BE2C (cell line): ENCODE results near the gene SYNPO.

Experiments used
- DNase-seq: peaks from one replicate; pipeline ENCODE4 v3.0.0-alpha.2; 2020
- H3K27me3 ChIP-seq: fragments of 250-450 bp; sonication (Bioruptor Pico); 2 replicates; pipeline ENCODE4 v1.5.1; 2020; ENCODE audit warnings: mild to moderate bottlenecking
- H3K36me3 ChIP-seq: fragments of 250-450 bp; sonication (Bioruptor Pico); 2 replicates; pipeline ENCODE4 v1.5.1; 2020; ENCODE audit warnings: mild to moderate bottlenecking
- H3K4me1 ChIP-seq: fragments of 250-450 bp; sonication (Bioruptor Pico); 2 replicates; pipeline ENCODE4 v1.5.1; 2020
- H3K4me3 ChIP-seq: 2 replicates; pipeline ENCODE4 v1.5.1; 2011; ENCODE audit warnings: low read depth, low read length
- H3K9me3 ChIP-seq: fragments of 250-450 bp; sonication (Bioruptor Pico); 2 replicates; pipeline ENCODE4 v1.5.1; 2020
- CTCF ChIP-seq: IDR thresholded peaks from 2 replicates; pipeline ENCODE4 v1.5.1; 2012; ENCODE audit warnings: mild to moderate bottlenecking, low read depth, low read length

SYNPO gene

GRCh38 chr5:150633429-150633828 lies 7.0 kb upstream of the SYNPO start:
- peaks cover 17% of the 10 kb centered on the region for H3K4me1 ChIP-seq
- H3K27me3 ChIP-seq = no peaks in the 10 kb centered on the region
- no peak overlapping the region for H3K4me3 ChIP-seq
- no peak for DNase-seq
- H3K36me3 ChIP-seq = no peaks in the 10 kb centered on the region
- no peak for TF ChIP-seq CTCF
- no peaks in the 10 kb centered on the region for H3K9me3 ChIP-seq

DNA sequence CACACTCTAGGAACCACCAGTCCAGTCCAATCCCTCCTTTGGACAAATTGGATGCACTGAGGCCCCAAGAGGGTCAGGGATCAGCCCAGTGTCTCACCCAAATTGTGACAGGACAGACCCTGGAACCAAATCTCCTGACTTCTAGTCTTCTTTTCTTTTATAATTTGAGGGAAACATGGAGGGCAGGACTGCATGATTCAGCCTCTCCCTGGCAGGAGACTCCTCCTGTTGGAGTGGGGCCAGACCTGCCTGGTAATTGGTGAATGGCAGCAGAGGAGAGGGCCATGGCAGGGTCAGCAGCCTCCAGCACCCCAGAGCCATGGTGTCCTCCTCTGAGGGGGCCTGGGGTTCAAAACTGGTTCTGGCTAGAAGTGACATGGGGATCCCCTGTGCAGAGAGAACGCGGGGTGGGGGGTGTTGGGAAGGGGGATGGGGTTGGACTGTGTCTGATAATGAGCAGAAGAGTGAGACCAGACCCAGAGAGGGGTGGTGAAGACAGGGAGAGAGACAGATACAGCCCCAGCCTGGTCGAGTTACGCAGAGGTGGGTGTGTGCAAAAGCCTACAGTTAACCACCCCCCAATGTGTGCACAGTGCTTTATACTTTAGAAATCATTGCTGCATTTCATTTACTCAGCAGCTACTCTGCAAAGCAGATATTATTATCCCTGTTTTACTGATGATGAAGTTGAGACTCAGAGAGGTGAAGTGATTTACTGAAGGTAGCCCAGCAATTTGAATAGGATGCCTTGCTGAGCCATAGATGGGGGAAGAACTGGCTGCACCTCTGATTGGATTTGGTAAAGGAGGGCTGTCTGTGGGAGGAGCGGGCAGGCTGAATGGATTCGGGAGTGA lies 3.8 kb upstream of the SYNPO start:
- no peaks in the 10 kb centered on the region for H3K36me3 ChIP-seq
- no peaks in the 10 kb centered on the region for H3K9me3 ChIP-seq
- DNase-seq = peak; percentile 89
- H3K4me1 ChIP-seq = peaks cover 45% of the 10 kb centered on the region
- 0 out of 2 replicates have a peak, but pooled peaks have one; percentile 5 for TF ChIP-seq CTCF
- no peaks in the 10 kb centered on the region for H3K27me3 ChIP-seq
- H3K4me3 ChIP-seq = no peak overlapping the region

DNA sequence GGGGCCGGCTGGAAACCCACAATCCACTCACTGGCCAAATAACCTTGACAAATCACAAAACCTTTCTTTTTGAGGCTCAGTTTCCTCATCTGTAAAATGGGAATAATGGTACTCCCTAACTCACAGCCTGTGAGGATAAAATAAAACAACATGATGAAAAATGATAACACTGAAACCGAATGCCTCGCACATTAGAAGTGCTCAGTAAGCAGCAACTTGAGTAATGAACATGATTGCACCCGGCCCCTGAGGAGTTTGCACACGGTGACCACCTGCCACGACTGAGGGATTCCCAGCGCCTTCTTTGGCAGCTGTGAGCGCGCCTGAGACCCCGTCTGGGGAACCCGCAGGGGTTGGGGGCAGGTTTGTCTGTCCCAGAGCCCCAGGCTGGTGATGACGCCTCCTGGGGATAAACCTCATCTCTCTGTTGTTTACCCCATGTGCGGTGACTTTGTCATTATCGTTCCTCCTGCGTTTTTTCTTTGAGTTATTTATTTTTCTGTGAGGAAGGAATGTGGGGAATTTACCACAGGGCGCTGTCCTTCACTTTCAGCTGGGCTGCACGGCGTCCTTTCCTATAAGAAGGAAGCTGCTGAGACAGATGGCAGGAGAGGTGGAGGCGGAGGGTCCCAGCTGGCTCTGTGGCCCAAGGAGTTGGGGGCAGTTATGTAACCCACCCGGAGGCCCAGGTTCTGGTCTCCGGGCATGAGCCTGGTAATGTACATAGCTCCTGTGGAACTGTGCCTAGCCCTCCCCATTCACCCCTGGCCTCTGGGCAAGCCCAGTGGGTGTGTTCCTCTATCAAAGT lies 3.0 kb upstream of the SYNPO start:
- DNase-seq = no peak
- Histone ChIP-seq H3K27me3 (no peaks in the 10 kb centered on the region), H3K36me3 (no peaks in the 10 kb centered on the region), H3K9me3 (no peaks in the 10 kb centered on the region), H3K4me1 (peaks cover 53% of the 10 kb centered on the region), H3K4me3 (no peak overlapping the region)
- TF ChIP-seq CTCF = no peak

DNA sequence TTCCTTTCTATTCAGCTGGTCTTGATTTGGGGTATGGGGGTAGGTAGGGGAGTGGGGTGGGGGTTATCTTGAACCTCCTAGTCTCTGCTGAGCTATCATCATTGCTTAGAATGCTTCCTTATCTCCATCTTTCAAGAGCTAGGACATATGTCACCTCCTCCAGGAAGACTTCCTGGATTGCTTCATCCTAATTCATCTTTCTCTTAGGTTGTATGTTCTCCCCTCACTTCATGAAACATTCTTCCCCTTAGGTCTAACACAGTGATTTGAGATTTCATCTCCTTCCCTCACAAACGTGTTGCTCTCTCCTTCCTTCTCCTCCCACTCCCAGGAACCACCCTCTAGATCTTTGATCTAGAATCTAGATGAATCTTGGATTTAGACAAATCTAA lies 2.4 kb upstream of the SYNPO start:
- peaks cover 59% of the 10 kb centered on the region for H3K4me1 ChIP-seq
- no peaks in the 10 kb centered on the region for H3K36me3 ChIP-seq
- H3K4me3 ChIP-seq = no peak overlapping the region
- no peaks in the 10 kb centered on the region for H3K27me3 ChIP-seq
- no peaks in the 10 kb centered on the region for H3K9me3 ChIP-seq
- no peak for TF ChIP-seq CTCF
- no peak for DNase-seq

DNA sequence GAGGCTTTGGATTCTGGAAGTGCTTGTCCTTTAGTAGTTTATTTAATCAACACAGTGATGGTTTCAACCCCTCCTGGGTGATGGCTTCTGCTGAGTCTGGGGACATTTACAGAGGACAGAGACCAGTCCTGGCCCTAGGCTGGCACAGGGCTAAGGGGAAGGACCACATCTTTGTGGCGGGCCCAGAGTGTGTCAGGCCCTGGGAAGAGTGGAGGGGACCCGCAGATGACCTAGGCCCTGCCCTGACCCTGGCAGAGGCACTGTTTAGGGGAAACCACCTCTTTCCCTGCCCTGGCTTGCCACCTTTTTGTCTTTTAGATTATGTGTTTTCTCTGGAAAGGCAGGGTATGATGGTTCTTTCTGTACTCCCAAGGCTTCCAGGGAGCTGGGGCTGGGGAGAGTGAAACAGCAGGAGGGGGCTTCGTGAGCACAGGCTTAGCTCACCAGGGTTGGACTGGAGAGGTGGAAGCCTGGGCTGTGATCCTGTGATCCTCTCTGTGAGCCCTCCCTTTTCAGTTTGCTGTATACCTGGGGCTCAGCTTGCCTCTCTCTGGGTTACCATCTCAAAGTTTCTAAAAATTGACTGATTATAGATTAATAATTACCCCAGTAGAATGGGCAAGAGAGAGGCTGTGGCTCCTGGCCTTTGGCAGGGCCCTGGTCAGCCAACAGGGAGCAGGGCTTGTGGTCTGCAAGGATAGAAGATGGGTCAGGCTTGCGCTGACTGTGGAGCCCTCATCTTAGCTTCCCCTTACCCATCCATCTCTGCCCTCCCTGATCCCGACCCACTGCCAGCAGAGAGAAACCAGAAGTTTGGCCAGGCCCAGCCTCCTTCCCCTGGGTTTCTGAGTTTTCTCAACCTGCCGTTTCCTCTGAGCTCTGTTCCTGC lies 1.7 kb upstream of the SYNPO start:
- no peaks in the 10 kb centered on the region for H3K27me3 ChIP-seq
- no peak overlapping the region for H3K4me3 ChIP-seq
- DNase-seq = peak; percentile 4
- peaks cover 66% of the 10 kb centered on the region for H3K4me1 ChIP-seq
- no peak for TF ChIP-seq CTCF
- H3K9me3 ChIP-seq = no peaks in the 10 kb centered on the region
- H3K36me3 ChIP-seq = no peaks in the 10 kb centered on the region
